Stimulated activated CD4-positive, alpha-beta T cell treated with anti-CD3 and anti-CD28 coated beads, Interleukin-1b, Interleukin-23, amount 100 ng/mL, for 48 hours (primary cell): Measurements from ENCODE around the gene GNRH2.
A peak's percentile ranks its signal among the peaks of the same experiment; 100 is the strongest.
"Not testable (repeated sequence)": the region's sequence is repeated elsewhere in the genome, so short reads cannot be mapped to it uniquely, and the experiment has no call there.

Experiments used
- DNase-seq: peaks from one replicate; pipeline ENCODE4 v3.0.0-alpha.2; 2020

Gene GNRH2

GRCh38 chr20:3043322-3043721 lies at the start of gene GNRH2:
Gene GNRH2 (plus strand): TSS chr20:3043622. CDS start chr20:3044415, 793 bp downstream.
- no peak for DNase-seq

GRCh38 chr20:2995796-2996195 lies 47.6 kb upstream of the GNRH2 start:
- DNase-seq: no peak

GRCh38 chr20:2998728-2999127 lies 44.7 kb upstream of the GNRH2 start:
- DNase-seq: no peak

- no peak for DNase-seq
Measured at GRCh38 chr20:3000852-3001523, 42.4 kb upstream of the GNRH2 start.

- DNase-seq: no peak
Measured at GRCh38 chr20:3003416-3003815, 40.0 kb upstream of the GNRH2 start.

GRCh38 chr20:3010985-3011723 lies 32.3 kb upstream of the GNRH2 start:
- DNase-seq: peak; percentile 48

GRCh38 chr20:3011752-3012151 lies 31.7 kb upstream of the GNRH2 start:
- DNase-seq: peak; percentile 63

- peak; percentile 34 for DNase-seq
Measured at GRCh38 chr20:3013771-3014170, 29.7 kb upstream of the GNRH2 start.

- DNase-seq: peak; percentile 55
Measured at GRCh38 chr20:3014179-3014578, 29.2 kb upstream of the GNRH2 start.

- DNase-seq: peak; percentile 79
Measured at GRCh38 chr20:3014662-3015061, 28.8 kb upstream of the GNRH2 start.

GRCh38 chr20:3015302-3015701 lies 28.1 kb upstream of the GNRH2 start:
- DNase-seq: peak; percentile 30

- no peak for DNase-seq
Measured at GRCh38 chr20:3021327-3021726, 22.1 kb upstream of the GNRH2 start.

GRCh38 chr20:3021777-3022176 lies 21.6 kb upstream of the GNRH2 start:
- no peak for DNase-seq

- not testable (repeated sequence) for DNase-seq
Measured at GRCh38 chr20:3022559-3023490, 20.6 kb upstream of the GNRH2 start.

- no peak for DNase-seq
Measured at GRCh38 chr20:3027987-3028386, 15.4 kb upstream of the GNRH2 start.

GRCh38 chr20:3031524-3032147 lies 11.8 kb upstream of the GNRH2 start:
- no peak for DNase-seq

GRCh38 chr20:3032624-3033023 lies 10.8 kb upstream of the GNRH2 start:
- DNase-seq: no peak

GRCh38 chr20:3037654-3038053 lies 5.8 kb upstream of the GNRH2 start:
- no peak for DNase-seq

GRCh38 chr20:3038454-3038853 lies 5.0 kb upstream of the GNRH2 start:
- DNase-seq: no peak

- no peak for DNase-seq
Measured at GRCh38 chr20:3039426-3039825, 4.0 kb upstream of the GNRH2 start.

GRCh38 chr20:3040086-3040485 lies 3.3 kb upstream of the GNRH2 start:
- DNase-seq: no peak

GRCh38 chr20:3041854-3042409 lies 1.5 kb upstream of the GNRH2 start:
- no peak for DNase-seq

GRCh38 chr20:3042625-3043024 lies 797 bp upstream of the GNRH2 start:
- no peak for DNase-seq
